ENCODE results near the gene TOP1. TPM values are rescaled to one million over a fixed set of nuclear protein-coding genes. Genes with fewer than 3 reads are reported as not detected.

Gene TOP1
- total and polyA plus RNA-seq, 9 of the 15 experiments (the other 6 are each of a cell fraction or from before 2014, with no cell fraction given) = 26.4 to 127 (median 39.6) TPM

DNA sequence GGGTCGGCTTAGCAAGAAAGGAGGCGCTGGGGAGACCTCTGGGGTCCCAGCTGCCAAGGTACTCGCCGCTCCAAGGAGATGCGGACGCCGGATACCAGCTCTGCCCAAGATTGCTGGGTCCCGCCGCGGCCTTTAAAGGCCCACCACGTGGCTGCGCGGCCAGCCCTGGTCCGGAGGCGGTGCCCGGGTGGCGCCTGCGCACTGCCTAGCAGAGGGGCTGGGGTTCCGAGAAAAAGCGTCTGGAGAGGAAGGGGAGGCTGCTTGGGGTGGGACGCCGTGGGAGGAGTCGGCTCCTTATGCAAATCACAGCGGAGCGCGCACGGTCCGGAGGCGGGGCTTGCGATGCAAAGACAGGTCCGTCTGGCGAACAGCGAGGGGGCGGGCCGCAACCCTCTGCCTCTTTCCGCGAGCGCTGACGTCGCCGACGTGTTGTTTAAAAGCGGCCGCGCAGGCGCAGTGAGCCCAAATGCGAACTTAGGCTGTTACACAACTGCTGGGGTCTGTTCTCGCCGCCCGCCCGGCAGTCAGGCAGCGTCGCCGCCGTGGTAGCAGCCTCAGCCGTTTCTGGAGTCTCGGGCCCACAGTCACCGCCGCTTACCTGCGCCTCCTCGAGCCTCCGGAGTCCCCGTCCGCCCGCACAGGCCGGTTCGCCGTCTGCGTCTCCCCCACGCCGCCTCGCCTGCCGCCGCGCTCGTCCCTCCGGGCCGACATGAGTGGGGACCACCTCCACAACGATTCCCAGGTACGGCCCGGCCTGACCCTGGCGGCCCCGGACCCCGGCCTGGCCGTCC lies at the start of gene TOP1 (continued):
- peak; percentile 93 for TF ChIP-seq SAP30 (IDR thresholded peaks at IDR 0.05; ENCODE audit: borderline replicate concordance, insufficient read depth, low read depth, low read length, poor library complexity, severe bottlenecking)
- peak; percentile 56 for TF ChIP-seq KDM5B (IDR thresholded peaks at IDR 0.05; ENCODE audit: insufficient replicate concordance, low read depth, low read length)
- TF ChIP-seq, protein P1, sequence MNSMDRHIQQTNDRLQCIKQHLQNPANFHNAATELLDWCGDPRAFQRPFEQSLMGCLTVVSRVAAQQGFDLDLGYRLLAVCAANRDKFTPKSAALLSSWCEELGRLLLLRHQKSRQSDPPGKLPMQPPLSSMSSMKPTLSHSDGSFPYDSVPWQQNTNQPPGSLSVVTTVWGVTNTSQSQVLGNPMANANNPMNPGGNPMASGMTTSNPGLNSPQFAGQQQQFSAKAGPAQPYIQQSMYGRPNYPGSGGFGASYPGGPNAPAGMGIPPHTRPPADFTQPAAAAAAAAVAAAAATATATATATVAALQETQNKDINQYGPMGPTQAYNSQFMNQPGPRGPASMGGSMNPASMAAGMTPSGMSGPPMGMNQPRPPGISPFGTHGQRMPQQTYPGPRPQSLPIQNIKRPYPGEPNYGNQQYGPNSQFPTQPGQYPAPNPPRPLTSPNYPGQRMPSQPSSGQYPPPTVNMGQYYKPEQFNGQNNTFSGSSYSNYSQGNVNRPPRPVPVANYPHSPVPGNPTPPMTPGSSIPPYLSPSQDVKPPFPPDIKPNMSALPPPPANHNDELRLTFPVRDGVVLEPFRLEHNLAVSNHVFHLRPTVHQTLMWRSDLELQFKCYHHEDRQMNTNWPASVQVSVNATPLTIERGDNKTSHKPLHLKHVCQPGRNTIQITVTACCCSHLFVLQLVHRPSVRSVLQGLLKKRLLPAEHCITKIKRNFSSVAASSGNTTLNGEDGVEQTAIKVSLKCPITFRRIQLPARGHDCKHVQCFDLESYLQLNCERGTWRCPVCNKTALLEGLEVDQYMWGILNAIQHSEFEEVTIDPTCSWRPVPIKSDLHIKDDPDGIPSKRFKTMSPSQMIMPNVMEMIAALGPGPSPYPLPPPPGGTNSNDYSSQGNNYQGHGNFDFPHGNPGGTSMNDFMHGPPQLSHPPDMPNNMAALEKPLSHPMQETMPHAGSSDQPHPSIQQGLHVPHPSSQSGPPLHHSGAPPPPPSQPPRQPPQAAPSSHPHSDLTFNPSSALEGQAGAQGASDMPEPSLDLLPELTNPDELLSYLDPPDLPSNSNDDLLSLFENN (IDR thresholded peaks at IDR 0.05; ENCODE audit: low read depth in 2 of 2, low read length in 2 of 2) = 0 out of 4 replicates have a peak, but pooled peaks of 1 of the 2 experiments have one; percentile 12
- no peak for TF ChIP-seq NFIX (CRISPR knock-in tag; IDR thresholded peaks at IDR 0.05; ENCODE audit: low read depth)
- TF ChIP-seq ZNF75A (CRISPR knock-in tag; IDR thresholded peaks at IDR 0.05) = no peak
- no peak for TF ChIP-seq SMC3 (conservative IDR thresholded peaks at IDR 0.05; ENCODE audit: insufficient read depth, low read depth, low read length)
- TF ChIP-seq ZZZ3 (IDR thresholded peaks at IDR 0.05) = no peak
- TF ChIP-seq, protein P2, sequence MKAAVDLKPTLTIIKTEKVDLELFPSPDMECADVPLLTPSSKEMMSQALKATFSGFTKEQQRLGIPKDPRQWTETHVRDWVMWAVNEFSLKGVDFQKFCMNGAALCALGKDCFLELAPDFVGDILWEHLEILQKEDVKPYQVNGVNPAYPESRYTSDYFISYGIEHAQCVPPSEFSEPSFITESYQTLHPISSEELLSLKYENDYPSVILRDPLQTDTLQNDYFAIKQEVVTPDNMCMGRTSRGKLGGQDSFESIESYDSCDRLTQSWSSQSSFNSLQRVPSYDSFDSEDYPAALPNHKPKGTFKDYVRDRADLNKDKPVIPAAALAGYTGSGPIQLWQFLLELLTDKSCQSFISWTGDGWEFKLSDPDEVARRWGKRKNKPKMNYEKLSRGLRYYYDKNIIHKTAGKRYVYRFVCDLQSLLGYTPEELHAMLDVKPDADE (conservative IDR thresholded peaks at IDR 0.05; ENCODE audit: control insufficient read depth, low read depth, low read length) = peak; percentile 68; the same call in 1 of the 2 replicates
- TF ChIP-seq XRCC4 (IDR thresholded peaks at IDR 0.05; ENCODE audit: extremely low read depth, insufficient read depth, insufficient read length) = no peak
- TF ChIP-seq, protein P3, sequence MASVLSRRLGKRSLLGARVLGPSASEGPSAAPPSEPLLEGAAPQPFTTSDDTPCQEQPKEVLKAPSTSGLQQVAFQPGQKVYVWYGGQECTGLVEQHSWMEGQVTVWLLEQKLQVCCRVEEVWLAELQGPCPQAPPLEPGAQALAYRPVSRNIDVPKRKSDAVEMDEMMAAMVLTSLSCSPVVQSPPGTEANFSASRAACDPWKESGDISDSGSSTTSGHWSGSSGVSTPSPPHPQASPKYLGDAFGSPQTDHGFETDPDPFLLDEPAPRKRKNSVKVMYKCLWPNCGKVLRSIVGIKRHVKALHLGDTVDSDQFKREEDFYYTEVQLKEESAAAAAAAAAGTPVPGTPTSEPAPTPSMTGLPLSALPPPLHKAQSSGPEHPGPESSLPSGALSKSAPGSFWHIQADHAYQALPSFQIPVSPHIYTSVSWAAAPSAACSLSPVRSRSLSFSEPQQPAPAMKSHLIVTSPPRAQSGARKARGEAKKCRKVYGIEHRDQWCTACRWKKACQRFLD (CRISPR knock-in tag; IDR thresholded peaks at IDR 0.05) = no peak
- TF ChIP-seq, protein P4, sequence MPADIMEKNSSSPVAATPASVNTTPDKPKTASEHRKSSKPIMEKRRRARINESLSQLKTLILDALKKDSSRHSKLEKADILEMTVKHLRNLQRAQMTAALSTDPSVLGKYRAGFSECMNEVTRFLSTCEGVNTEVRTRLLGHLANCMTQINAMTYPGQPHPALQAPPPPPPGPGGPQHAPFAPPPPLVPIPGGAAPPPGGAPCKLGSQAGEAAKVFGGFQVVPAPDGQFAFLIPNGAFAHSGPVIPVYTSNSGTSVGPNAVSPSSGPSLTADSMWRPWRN (IDR thresholded peaks at IDR 0.05; ENCODE audit: low read depth) = no peak
- peak; percentile 93 for TF ChIP-seq EP400 (IDR thresholded peaks at IDR 0.05)
- TF ChIP-seq, protein P5, sequence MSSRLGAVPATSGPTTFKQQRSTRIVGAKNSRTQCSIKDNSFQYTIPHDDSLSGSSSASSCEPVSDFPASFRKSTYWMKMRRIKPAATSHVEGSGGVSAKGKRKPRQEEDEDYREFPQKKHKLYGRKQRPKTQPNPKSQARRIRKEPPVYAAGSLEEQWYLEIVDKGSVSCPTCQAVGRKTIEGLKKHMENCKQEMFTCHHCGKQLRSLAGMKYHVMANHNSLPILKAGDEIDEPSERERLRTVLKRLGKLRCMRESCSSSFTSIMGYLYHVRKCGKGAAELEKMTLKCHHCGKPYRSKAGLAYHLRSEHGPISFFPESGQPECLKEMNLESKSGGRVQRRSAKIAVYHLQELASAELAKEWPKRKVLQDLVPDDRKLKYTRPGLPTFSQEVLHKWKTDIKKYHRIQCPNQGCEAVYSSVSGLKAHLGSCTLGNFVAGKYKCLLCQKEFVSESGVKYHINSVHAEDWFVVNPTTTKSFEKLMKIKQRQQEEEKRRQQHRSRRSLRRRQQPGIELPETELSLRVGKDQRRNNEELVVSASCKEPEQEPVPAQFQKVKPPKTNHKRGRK (tag; IDR thresholded peaks at IDR 0.05) = no peak
- TF ChIP-seq MEF2D (tag; conservative IDR thresholded peaks at IDR 0.05; ENCODE audit: low read depth) = no peak
- TF ChIP-seq, protein P6, sequence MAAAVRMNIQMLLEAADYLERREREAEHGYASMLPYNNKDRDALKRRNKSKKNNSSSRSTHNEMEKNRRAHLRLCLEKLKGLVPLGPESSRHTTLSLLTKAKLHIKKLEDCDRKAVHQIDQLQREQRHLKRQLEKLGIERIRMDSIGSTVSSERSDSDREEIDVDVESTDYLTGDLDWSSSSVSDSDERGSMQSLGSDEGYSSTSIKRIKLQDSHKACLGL (CRISPR knock-in tag; IDR thresholded peaks at IDR 0.05; ENCODE audit: borderline replicate concordance, poor library complexity, severe bottlenecking) = peak; percentile 96
- TF ChIP-seq FOXK1 (CRISPR knock-in tag; IDR thresholded peaks at IDR 0.05; ENCODE audit: borderline replicate concordance) = peak; percentile 57; the same call in 1 of the 2 replicates
